Testis (tissue), 3 donors: ENCODE measurements around the gene FBXW7. TPM values are rescaled to one million over a fixed set of nuclear protein-coding genes. Genes with fewer than 3 reads are reported as not detected.

Experiments used
- DNase-seq: peaks from one replicate; pipeline ENCODE4 v3.0.0-alpha.2; 2019
- H3K27ac ChIP-seq, 2 donors: fragments of 200-600 bp; sonication (generic); one replicate each; pipeline ENCODE4 v1.5.1; 2019
- H3K27me3 ChIP-seq: fragments of 200-600 bp; sonication (generic); one replicate; pipeline ENCODE4 v1.5.1; 2019
- H3K36me3 ChIP-seq: fragments of 200-600 bp; sonication (generic); one replicate; pipeline ENCODE4 v1.5.1; 2017; ENCODE audit warnings: low read depth; ENCODE audit errors: missing control alignments
- H3K4me1 ChIP-seq: fragments of 200-600 bp; sonication (generic); one replicate; pipeline ENCODE4 v1.5.1; 2019
- H3K4me3 ChIP-seq, 2 donors: fragments of 200-600 bp; sonication (generic); one replicate each; pipeline ENCODE4 v1.5.1; 2017 to 2019
- H3K9me3 ChIP-seq: fragments of 200-600 bp; sonication (generic); one replicate; pipeline ENCODE4 v1.5.1; 2017
- POLR2A ChIP-seq: fragments of 450-650 bp; IDR thresholded peaks from one replicate; pipeline ENCODE4 v1.6.1; 2017; ENCODE audit warnings: antibody characterized with exemption, mild to moderate bottlenecking, moderate library complexity
- WGBS, 2 donors: methylation state at CpG; one replicate each; pipeline ENCODE4 v1.1.5; 2018; 5-methylcytosine and 5-hydroxymethylcytosine counted together
- intact Hi-C: fragments of 100-400 bp; cut with DNase I; formaldehyde crosslinking; loops from one replicate; pipeline ENCODE4 v1.15.1; 2023; ENCODE audit warnings: low total_unique reads
- polyA plus RNA-seq: library from polyadenylated mRNA; stranded (reverse); fragments of 350-450 nt; fragmentation: Illumina TruSeq; extraction: RNeasy Lipid Tissue Mini Kit (QIAGEN cat#74804); gene quantifications from one replicate; pipeline ENCODE4 v1.2.3, GENCODE V29; 2014; ENCODE audit warnings: low read depth, low replicate concordance; ENCODE audit not compliant: insufficient read depth
- total RNA-seq, 2 donors: library from RNA; depleted of rRNA; stranded (reverse); fragments of >200 nt; gene quantifications; one replicate each; pipeline ENCODE4 v1.2.3, GENCODE V29; 2016
- TF ChIP-seq, protein P1 (sequence below), 3 experiments: fragments of 450-650 bp in 2 of 3; fragments of 200-600 bp in 1 of 3; sonication (generic) in 1 of 3; IDR thresholded peaks; one replicate each; pipeline ENCODE4 v1.5.1; 2016 to 2019; ENCODE audit warnings: antibody characterized with exemption in 3 of 3, mild to moderate bottlenecking in 2 of 3, moderate library complexity in 1 of 3

Gene FBXW7
- total and polyA plus RNA-seq, 3 donors from 2014 or later = 44.8 to 68.5 (median 55.4) TPM

GRCh38 chr4:152448038-152448707 lies 87.7 kb downstream of the FBXW7 start:
- H3K27ac ChIP-seq = no peak overlapping the region
- DNase-seq = no peak
- H3K27me3 ChIP-seq = no peaks in the 10 kb centered on the region
- no peak overlapping the region for H3K4me3 ChIP-seq
- 85 to 88% methylated on average over 6 of the region's 6 CpGs for WGBS, 2 donors
- intact Hi-C loops = no loop called here
- TF ChIP-seq POLR2A = no peak
- TF ChIP-seq, protein P1, sequence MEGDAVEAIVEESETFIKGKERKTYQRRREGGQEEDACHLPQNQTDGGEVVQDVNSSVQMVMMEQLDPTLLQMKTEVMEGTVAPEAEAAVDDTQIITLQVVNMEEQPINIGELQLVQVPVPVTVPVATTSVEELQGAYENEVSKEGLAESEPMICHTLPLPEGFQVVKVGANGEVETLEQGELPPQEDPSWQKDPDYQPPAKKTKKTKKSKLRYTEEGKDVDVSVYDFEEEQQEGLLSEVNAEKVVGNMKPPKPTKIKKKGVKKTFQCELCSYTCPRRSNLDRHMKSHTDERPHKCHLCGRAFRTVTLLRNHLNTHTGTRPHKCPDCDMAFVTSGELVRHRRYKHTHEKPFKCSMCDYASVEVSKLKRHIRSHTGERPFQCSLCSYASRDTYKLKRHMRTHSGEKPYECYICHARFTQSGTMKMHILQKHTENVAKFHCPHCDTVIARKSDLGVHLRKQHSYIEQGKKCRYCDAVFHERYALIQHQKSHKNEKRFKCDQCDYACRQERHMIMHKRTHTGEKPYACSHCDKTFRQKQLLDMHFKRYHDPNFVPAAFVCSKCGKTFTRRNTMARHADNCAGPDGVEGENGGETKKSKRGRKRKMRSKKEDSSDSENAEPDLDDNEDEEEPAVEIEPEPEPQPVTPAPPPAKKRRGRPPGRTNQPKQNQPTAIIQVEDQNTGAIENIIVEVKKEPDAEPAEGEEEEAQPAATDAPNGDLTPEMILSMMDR (IDR thresholded peaks at IDR 0.05) = no peak
- H3K4me1 ChIP-seq = no peaks in the 10 kb centered on the region
- no peaks in the 10 kb centered on the region for H3K36me3 ChIP-seq
- no peaks in the 10 kb centered on the region for H3K9me3 ChIP-seq

- TF ChIP-seq POLR2A = no peak
- TF ChIP-seq, protein P1 (IDR thresholded peaks at IDR 0.05) = no peak
- H3K36me3 ChIP-seq = no peaks in the 10 kb centered on the region
- H3K9me3 ChIP-seq = no peaks in the 10 kb centered on the region
- no peaks in the 10 kb centered on the region for H3K4me1 ChIP-seq
- WGBS, 2 donors = 77 to 89% methylated on average over 3 of the region's 3 CpGs
- intact Hi-C loops = no loop called here
- no peak overlapping the region for H3K27ac ChIP-seq
- H3K27me3 ChIP-seq = no peaks in the 10 kb centered on the region
- no peak for DNase-seq
- no peak overlapping the region for H3K4me3 ChIP-seq
These were observed 92.0 kb downstream of the FBXW7 start for GRCh38 chr4:152443859-152444258.

DNA sequence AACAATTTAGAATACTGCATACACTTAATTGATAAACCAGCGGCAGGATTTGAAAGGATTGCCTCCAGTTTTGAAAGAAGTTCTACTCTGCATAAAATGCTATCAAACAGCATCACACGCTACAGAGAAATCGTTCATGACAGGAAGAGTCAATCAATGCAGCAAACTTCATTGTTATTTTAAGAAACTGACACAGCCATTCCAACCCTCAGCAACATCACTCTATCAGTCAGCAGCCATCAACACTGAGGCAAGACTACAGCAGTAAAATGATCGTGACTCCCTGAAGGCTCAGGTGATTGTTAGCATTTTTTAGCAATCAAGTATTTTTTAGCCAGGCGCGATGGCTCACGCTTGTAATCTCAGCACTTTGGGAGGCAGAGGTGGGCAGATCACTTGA lies 98.3 kb downstream of the FBXW7 start:
- Histone ChIP-seq H3K27ac (no peak overlapping the region), H3K4me3 (no peak overlapping the region), H3K9me3 (no peaks in the 10 kb centered on the region), H3K27me3 (no peaks in the 10 kb centered on the region), H3K36me3 (no peaks in the 10 kb centered on the region), H3K4me1 (no peaks in the 10 kb centered on the region)
- TF ChIP-seq, protein P1 (IDR thresholded peaks at IDR 0.05) = no peak
- no peak for TF ChIP-seq POLR2A
- intact Hi-C loops = no loop called here
- WGBS, 2 donors = 89 to 91% methylated on average over 7 of the region's 7 CpGs
- no peak for DNase-seq

GRCh38 chr4:152436384-152436783 lies 99.5 kb downstream of the FBXW7 start:
- TF ChIP-seq POLR2A = no peak
- TF ChIP-seq, protein P1 (IDR thresholded peaks at IDR 0.05) = no peak

GRCh38 chr4:152434011-152434410 lies 101.9 kb downstream of the FBXW7 start:
- intact Hi-C loops = no loop called here
- H3K4me1 ChIP-seq = no peaks in the 10 kb centered on the region
- no peak for TF ChIP-seq POLR2A
- TF ChIP-seq, protein P1 (IDR thresholded peaks at IDR 0.05) = no peak
- no peaks in the 10 kb centered on the region for H3K9me3 ChIP-seq
- no peak overlapping the region for H3K4me3 ChIP-seq
- no peak for DNase-seq
- H3K27me3 ChIP-seq = no peaks in the 10 kb centered on the region
- H3K36me3 ChIP-seq = no peaks in the 10 kb centered on the region
- H3K27ac ChIP-seq = no peak overlapping the region
- WGBS, 2 donors = 92 to 95% methylated on average over 3 of the region's 3 CpGs

More at GRCh38 chr4:152436384-152436783, 99.5 kb downstream of the FBXW7 start:
- 90 to 91% methylated on average over 2 of the region's 2 CpGs for WGBS, 2 donors
- Histone ChIP-seq H3K36me3 (no peaks in the 10 kb centered on the region), H3K4me1 (no peaks in the 10 kb centered on the region), H3K9me3 (no peaks in the 10 kb centered on the region), H3K27ac (no peak overlapping the region), H3K27me3 (no peaks in the 10 kb centered on the region), H3K4me3 (no peak overlapping the region)
- DNase-seq = no peak
- intact Hi-C loops = no loop called here
